ENCODE measurements around the gene MAGI2. TPM values are rescaled to one million over a fixed set of nuclear protein-coding genes. Genes with fewer than 3 reads are reported as not detected.

The MAGI2 gene
- total RNA-seq, 1 experiment from 2014 or later: 14.3 TPM

DNA sequence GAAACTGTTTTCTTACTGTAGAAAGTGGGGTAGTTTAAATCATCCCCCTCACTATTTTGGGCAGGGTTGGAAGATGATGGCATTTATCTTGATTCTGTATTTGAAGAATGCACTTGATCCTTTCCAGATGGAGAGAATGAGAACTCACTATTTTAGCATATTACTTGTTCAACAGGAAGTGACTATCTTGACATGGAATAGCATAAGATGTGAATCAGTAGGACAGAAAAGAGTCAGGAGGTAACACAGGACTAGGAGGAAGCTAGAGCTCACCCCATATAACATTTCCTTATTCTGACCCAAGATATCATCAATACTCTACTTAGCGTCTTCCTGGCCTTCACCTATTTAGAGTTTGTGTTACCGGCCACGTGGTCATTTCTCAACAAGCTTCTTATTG is 1254.7 kb downstream of the MAGI2 start:
- DNase-seq: no peak
- no peaks in the 10 kb centered on the region for H3K4me1 Mint-ChIP-seq
- Histone ChIP-seq H3K79me1 (ENCODE audit: insufficient read depth, low read depth, low read length, poor library complexity, severe bottlenecking) (no peaks in the 10 kb centered on the region), H2BK12ac (ENCODE audit: insufficient read length, low read depth, low read length) (no peak overlapping the region), H3K56ac (ENCODE audit: insufficient read length, low read depth, low read length) (no peak overlapping the region), H4K91ac (ENCODE audit: insufficient read length, low read depth, low read length) (no peak overlapping the region), H2BK120ac (ENCODE audit: low read depth, low read length, poor library complexity, severe bottlenecking) (no peak overlapping the region), H3T11ph (ENCODE audit: low read length) (no peak overlapping the region), H2BK15ac (ENCODE audit: low read depth, low read length) (no peak overlapping the region), H3K23ac (ENCODE audit: insufficient read length, low read depth, low read length) (no peak overlapping the region), H3K27me3 (ENCODE audit: insufficient read depth, low read length) (no peaks in the 10 kb centered on the region), H3K4me2 (ENCODE audit: insufficient read depth, insufficient read length, low read length) (no peak overlapping the region), H3K4ac (ENCODE audit: low read depth, low read length) (no peak overlapping the region), H2BK20ac (ENCODE audit: low read depth, low read length, poor library complexity, severe bottlenecking) (no peak overlapping the region), H4K8ac (replicated peaks; ENCODE audit: insufficient read length, low read depth, low read length) (no peak overlapping the region), H3K27ac (ENCODE audit: insufficient read length, low read depth, low read length) (no peak overlapping the region), H3K4me1 (ENCODE audit: insufficient read depth, low read length) (no peaks in the 10 kb centered on the region), H3K23me2 (ENCODE audit: insufficient read length, low read depth, low read length, poor library complexity, severe bottlenecking) (no peaks in the 10 kb centered on the region), H3K9ac (ENCODE audit: extremely low read depth, insufficient read length, low read length) (no peak overlapping the region), H4K5ac (ENCODE audit: insufficient read length, low read depth, low read length) (no peak overlapping the region), H4K20me1 (ENCODE audit: control insufficient read depth, insufficient read depth, insufficient read length) (no peaks in the 10 kb centered on the region), H2AFZ (ENCODE audit: low read length) (no peak overlapping the region), H3K9me3 (ENCODE audit: control insufficient read depth, low read depth, low read length) (no peaks in the 10 kb centered on the region), H3K14ac (ENCODE audit: insufficient read depth, low read length) (no peak overlapping the region), H2BK5ac (ENCODE audit: insufficient read length, low read length) (no peak overlapping the region), H3K18ac (ENCODE audit: insufficient read length, low read depth, low read length) (no peak overlapping the region), H2AK5ac (ENCODE audit: insufficient read length, low read length) (no peak overlapping the region), H3K79me2 (ENCODE audit: insufficient read depth, low read length) (no peaks in the 10 kb centered on the region)
- no peaks in the 10 kb centered on the region for H3K9me3 Mint-ChIP-seq
- H3K27ac Mint-ChIP-seq: no peak overlapping the region
- H3K4me3 Mint-ChIP-seq: no peak overlapping the region
- H3K27me3 Mint-ChIP-seq (ENCODE audit: low read depth): no peaks in the 10 kb centered on the region
- no CpG with 5 or more reads among the region's 3 CpGs for WGBS (ENCODE audit: extremely low coverage, insufficient read length, low lambda C conversion rate)
- no peaks in the 10 kb centered on the region for H3K36me3 Mint-ChIP-seq (ENCODE audit: insufficient read depth in 1 of 3, low read depth in 3 of 3)
- no peak for TF ChIP-seq CTCF (conservative IDR thresholded peaks at IDR 0.05)
